OCI-LY3 (cell line): ENCODE results near the gene GFRA1.
"Not testable (repeated sequence)": the region's sequence is repeated elsewhere in the genome, so short reads cannot be mapped to it uniquely, and the experiment has no call there.

Experiments
- H2AFZ ChIP-seq: fragments of 200-600, 300-600 bp; shearing (Covaris generic); 2 replicates; pipeline ENCODE4 v1.6.0; 2014; ENCODE audit warnings: antibody characterized with exemption, low read depth, low read length
- H3K27ac ChIP-seq: fragments of 200-600, 300-600 bp; sonication (generic); 2 replicates; pipeline ENCODE4 v1.5.1; 2014; ENCODE audit warnings: mild to moderate bottlenecking, low read length, moderate library complexity, mixed read lengths
- H3K27me3 ChIP-seq: fragments of 200-600, 300-600 bp; sonication (generic); 2 replicates; pipeline ENCODE4 v1.6.1; 2014; ENCODE audit warnings: low read depth, low read length, mixed read lengths
- H3K36me3 ChIP-seq: fragments of 200-600, 300-600 bp; sonication (generic); replicated peaks from 2 replicates; pipeline ENCODE3; 2014; ENCODE audit warnings: low read depth, low read length, mixed read lengths
- H3K4me1 ChIP-seq: fragments of 300-600, 200-600 bp; sonication (generic); 2 replicates; pipeline ENCODE4 v1.6.1; 2014; ENCODE audit warnings: low read length, mixed read lengths
- H3K4me2 ChIP-seq: fragments of 200-600, 300-600 bp; sonication (generic); 2 replicates; pipeline ENCODE4 v1.6.1; 2014; ENCODE audit warnings: low read length, mixed read lengths
- H3K4me3 ChIP-seq: fragments of 300-600, 200-600 bp; sonication (generic); 2 replicates; pipeline ENCODE4 v1.5.1; 2014; ENCODE audit warnings: antibody characterized with exemption, mild to moderate bottlenecking, low read length, moderate library complexity
- H3K79me2 ChIP-seq: fragments of 300-600, 200-600 bp; shearing (Covaris generic); 2 replicates; pipeline ENCODE4 v1.6.1; 2014; ENCODE audit warnings: mild to moderate bottlenecking, low read length, mixed read lengths
- H3K9ac ChIP-seq: fragments of 300-600, 200-600 bp; shearing (Covaris generic); 2 replicates; pipeline ENCODE4 v1.6.0; 2014; ENCODE audit warnings: mild to moderate bottlenecking, low read length, moderate library complexity
- H3K9me3 ChIP-seq: fragments of 200-600, 300-600 bp; shearing (Covaris generic); 2 replicates; pipeline ENCODE4 v1.6.1; 2014; ENCODE audit warnings: low read length, mixed read lengths; ENCODE audit not compliant: insufficient read depth
- H4K20me1 ChIP-seq: fragments of 200-600, 300-600 bp; sonication (generic); 2 replicates; pipeline ENCODE4 v1.6.1; 2016; ENCODE audit warnings: low read length, mixed read lengths; ENCODE audit not compliant: insufficient read depth
- EZH2phosphoT487 ChIP-seq: fragments of 200-600 bp; shearing (Covaris generic); IDR thresholded peaks from 2 replicates; pipeline ENCODE4 v1.6.1; 2018; ENCODE audit warnings: antibody characterized with exemption, mixed run types, low read depth
- TF ChIP-seq, protein P1 (sequence below): fragments of 200-600, 300-600 bp; sonication (generic); IDR thresholded peaks from 2 replicates; pipeline ENCODE4 v1.5.1; 2014; ENCODE audit warnings: antibody characterized with exemption, low read length, low read depth

Gene GFRA1

DNA sequence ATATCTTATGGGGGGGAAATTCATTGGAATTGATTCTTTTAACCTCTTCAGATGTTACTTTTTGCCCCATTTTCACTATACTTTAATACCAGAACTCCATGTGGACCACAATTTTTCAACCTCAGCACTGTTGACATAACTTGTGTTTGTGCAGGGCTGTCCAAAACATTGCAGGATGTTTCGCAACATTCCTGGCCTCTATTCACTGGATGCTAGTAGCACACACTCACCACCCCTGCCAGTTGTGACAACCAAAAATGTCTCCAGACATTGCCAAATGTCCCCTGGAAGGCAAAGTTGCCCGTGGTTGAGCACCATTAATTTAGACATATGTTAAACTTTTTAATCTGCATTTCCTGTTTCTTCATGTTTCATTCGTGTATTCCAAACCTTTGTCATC, 234.7 kb downstream of the GFRA1 start:
- Histone ChIP-seq H2AFZ (no peak overlapping the region), H3K9ac (no peak overlapping the region), H3K9me3 (no peaks in the 10 kb centered on the region), H3K4me3 (no peak overlapping the region), H4K20me1 (no peaks in the 10 kb centered on the region), H3K4me2 (no peak overlapping the region), H3K4me1 (no peaks in the 10 kb centered on the region), H3K27me3 (no peaks in the 10 kb centered on the region), H3K36me3 (no peaks in the 10 kb centered on the region), H3K79me2 (no peaks in the 10 kb centered on the region), H3K27ac (no peak overlapping the region)
- TF ChIP-seq, protein P1, sequence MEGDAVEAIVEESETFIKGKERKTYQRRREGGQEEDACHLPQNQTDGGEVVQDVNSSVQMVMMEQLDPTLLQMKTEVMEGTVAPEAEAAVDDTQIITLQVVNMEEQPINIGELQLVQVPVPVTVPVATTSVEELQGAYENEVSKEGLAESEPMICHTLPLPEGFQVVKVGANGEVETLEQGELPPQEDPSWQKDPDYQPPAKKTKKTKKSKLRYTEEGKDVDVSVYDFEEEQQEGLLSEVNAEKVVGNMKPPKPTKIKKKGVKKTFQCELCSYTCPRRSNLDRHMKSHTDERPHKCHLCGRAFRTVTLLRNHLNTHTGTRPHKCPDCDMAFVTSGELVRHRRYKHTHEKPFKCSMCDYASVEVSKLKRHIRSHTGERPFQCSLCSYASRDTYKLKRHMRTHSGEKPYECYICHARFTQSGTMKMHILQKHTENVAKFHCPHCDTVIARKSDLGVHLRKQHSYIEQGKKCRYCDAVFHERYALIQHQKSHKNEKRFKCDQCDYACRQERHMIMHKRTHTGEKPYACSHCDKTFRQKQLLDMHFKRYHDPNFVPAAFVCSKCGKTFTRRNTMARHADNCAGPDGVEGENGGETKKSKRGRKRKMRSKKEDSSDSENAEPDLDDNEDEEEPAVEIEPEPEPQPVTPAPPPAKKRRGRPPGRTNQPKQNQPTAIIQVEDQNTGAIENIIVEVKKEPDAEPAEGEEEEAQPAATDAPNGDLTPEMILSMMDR: no peak
- TF ChIP-seq EZH2phosphoT487: no peak

DNA sequence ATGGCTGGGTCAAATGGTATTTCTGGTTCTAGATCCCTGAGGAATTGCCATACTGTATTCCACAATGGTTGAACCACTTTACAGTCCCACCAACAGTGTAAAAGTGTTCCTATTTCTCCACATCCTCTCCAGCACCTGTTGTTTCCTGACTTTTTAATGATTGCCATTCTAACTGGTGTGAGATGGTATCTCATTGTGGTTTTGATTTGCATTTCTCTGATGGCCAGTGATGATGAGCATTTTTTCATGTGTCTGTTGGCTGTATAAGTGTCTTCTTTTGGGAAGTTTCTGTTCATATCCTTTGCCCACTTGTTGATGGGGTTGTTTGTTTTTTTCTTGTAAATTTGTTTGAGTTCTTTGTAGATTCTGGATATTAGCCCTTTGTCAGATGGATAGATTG, 237.6 kb downstream of the GFRA1 start:
- H2AFZ ChIP-seq, H3K9ac ChIP-seq, H3K9me3 ChIP-seq, H3K4me2 ChIP-seq, H3K79me2 ChIP-seq, H3K36me3 ChIP-seq, H3K4me3 ChIP-seq, H3K4me1 ChIP-seq, H4K20me1 ChIP-seq, H3K27me3 ChIP-seq, H3K27ac ChIP-seq: not testable (repeated sequence)

DNA sequence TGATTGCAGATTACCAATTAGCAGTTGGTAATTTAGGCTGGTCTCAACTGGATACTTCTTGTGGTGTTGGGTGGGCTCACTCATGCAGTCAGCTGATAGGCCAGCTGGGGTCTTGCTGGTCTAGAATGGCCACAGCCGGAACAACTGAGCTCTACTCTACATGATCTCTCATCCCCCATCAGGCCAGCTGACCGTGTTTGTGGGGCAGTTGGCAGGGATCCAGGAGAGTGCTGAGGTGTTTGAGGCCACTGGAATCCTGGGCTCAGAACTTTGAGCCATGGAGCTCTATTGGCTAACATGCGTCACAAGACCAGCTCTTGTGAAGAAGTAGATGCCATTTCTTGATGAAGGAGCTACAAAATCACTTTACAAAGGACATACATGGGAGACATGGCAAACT, 242.4 kb downstream of the GFRA1 start:
- Histone ChIP-seq H3K79me2 (no peaks in the 10 kb centered on the region), H4K20me1 (no peaks in the 10 kb centered on the region), H3K27ac (no peak overlapping the region), H3K4me1 (no peaks in the 10 kb centered on the region), H3K9me3 (no peaks in the 10 kb centered on the region), H3K4me2 (no peak overlapping the region), H3K4me3 (no peak overlapping the region), H3K9ac (no peak overlapping the region), H3K27me3 (no peaks in the 10 kb centered on the region), H3K36me3 (no peaks in the 10 kb centered on the region), H2AFZ (no peak overlapping the region)
- TF ChIP-seq, protein P1: no peak
- TF ChIP-seq EZH2phosphoT487: no peak

DNA sequence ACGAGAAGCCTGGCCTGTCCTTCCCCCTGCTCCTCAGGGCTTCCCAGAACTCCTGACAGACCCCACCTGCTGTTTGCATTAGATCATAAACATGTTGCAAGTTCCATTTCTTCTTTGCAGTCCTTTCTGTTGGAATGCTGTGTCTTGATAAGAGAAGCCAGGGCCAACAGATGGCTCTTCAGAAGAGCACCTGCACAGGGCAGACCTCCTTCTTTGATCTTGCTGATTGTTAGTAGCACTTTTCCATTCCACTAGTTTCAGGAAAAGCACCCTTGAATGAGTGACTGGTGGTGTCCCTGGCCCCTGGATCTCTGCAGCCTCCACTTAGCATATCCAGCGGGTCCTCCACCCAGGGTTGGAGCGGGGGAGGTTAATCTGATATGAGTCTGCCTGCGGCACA, 243.2 kb downstream of the GFRA1 start:
- Histone ChIP-seq H3K36me3 (no peaks in the 10 kb centered on the region), H2AFZ (no peak overlapping the region), H3K27ac (no peak overlapping the region), H3K79me2 (no peaks in the 10 kb centered on the region), H3K4me3 (no peak overlapping the region), H3K9ac (no peak overlapping the region), H4K20me1 (no peaks in the 10 kb centered on the region), H3K4me1 (no peaks in the 10 kb centered on the region), H3K9me3 (no peaks in the 10 kb centered on the region), H3K4me2 (no peak overlapping the region), H3K27me3 (no peaks in the 10 kb centered on the region)
- TF ChIP-seq EZH2phosphoT487: no peak
- TF ChIP-seq, protein P1: no peak

DNA sequence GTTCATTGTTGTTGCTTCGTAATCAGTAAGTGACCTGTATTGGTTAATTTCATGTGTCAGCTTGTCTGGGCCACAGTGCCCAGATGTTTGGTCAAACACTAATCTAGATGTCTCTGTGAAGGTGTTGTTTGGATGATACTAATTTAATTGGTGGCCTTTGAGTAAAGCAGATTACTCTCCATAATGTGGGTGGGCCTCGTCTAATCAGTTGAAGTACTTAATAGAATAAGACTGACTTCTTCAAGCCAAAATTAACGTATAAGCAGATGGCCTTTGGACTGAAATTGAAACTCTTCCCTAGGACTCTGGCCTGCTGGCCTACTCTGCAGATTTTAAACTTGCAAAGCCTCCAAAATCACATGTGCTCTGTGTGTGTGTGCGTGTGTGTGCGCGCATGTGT, 245.7 kb downstream of the GFRA1 start:
- no peaks in the 10 kb centered on the region for H3K36me3 ChIP-seq
- no peaks in the 10 kb centered on the region for H3K9me3 ChIP-seq
- H3K27me3 ChIP-seq: no peaks in the 10 kb centered on the region
- TF ChIP-seq, protein P1: no peak
- no peak for TF ChIP-seq EZH2phosphoT487
- no peaks in the 10 kb centered on the region for H3K4me1 ChIP-seq
- no peaks in the 10 kb centered on the region for H3K79me2 ChIP-seq
- no peaks in the 10 kb centered on the region for H4K20me1 ChIP-seq
- H3K4me3 ChIP-seq: no peak overlapping the region
- no peak overlapping the region for H2AFZ ChIP-seq
- no peak overlapping the region for H3K4me2 ChIP-seq
- H3K27ac ChIP-seq: no peak overlapping the region
- no peak overlapping the region for H3K9ac ChIP-seq
